Thymus (tissue), 11 donors: ENCODE data around the gene TMED9. TPM values are rescaled to one million over a fixed set of nuclear protein-coding genes. Genes with fewer than 3 reads are reported as not detected.

Experiments used
- DNase-seq, 9 donors: peaks; one replicate each; pipeline ENCODE4 v3.0.0-alpha.2; 2013; ENCODE audit warnings: low spot score in 9 of 9, low read depth in 6 of 9, missing footprints in 1 of 9
- H3K27ac ChIP-seq, 2 donors: one replicate each; pipeline ENCODE4 v1.5.1; 2013; ENCODE audit warnings: control low read depth in 1 of 2, low read depth in 1 of 2, low read length in 1 of 2, mild to moderate bottlenecking in 1 of 2, moderate library complexity in 1 of 2
- H3K27me3 ChIP-seq, 2 donors: one replicate each; pipeline ENCODE4 v1.5.1; 2013; ENCODE audit warnings: low read length in 1 of 2; ENCODE audit not compliant: control insufficient read depth in 2 of 2, insufficient read depth in 1 of 2
- H3K36me3 ChIP-seq, 2 donors: one replicate each; pipeline ENCODE4 v1.5.1; 2013; ENCODE audit warnings: low read length in 1 of 2, mild to moderate bottlenecking in 1 of 2, moderate library complexity in 1 of 2; ENCODE audit not compliant: control insufficient read depth in 2 of 2, insufficient read depth in 2 of 2
- H3K4me1 ChIP-seq, 2 donors: one replicate each; pipeline ENCODE4 v1.5.1; 2013; ENCODE audit warnings: low read length in 2 of 2; ENCODE audit not compliant: control insufficient read depth in 2 of 2, insufficient read depth in 2 of 2
- H3K4me3 ChIP-seq, 2 donors: one replicate each; pipeline ENCODE4 v1.5.1; 2013; ENCODE audit warnings: low read length in 2 of 2, control low read depth in 1 of 2, mild to moderate bottlenecking in 1 of 2
- H3K9me3 ChIP-seq, 2 donors: one replicate each; pipeline ENCODE4 v1.5.1; 2013; ENCODE audit warnings: low read length in 1 of 2, mild to moderate bottlenecking in 1 of 2; ENCODE audit not compliant: control insufficient read depth in 2 of 2, insufficient read depth in 1 of 2
- WGBS: extraction: QIAGEN DNeasy Blood & Tissue Kit; methylation state at CpG from one replicate; pipeline ENCODE4 v1.1.7; 2013; 5-methylcytosine and 5-hydroxymethylcytosine counted together
- polyA plus RNA-seq: library from polyadenylated mRNA; stranded (reverse); fragments of 200-250 nt; gene quantifications from one replicate; pipeline ENCODE4 v1.2.3, GENCODE V29; 2013
- total RNA-seq: library from RNA; stranded (reverse); fragments of 120-200 nt; gene quantifications from one replicate; pipeline ENCODE4 v1.2.4, GENCODE V29; 2013
- donor health status: healthy.

The TMED9 gene
- total and polyA plus RNA-seq, 2 donors, result 37.9 to 104 TPM

GRCh38 chr5:177606071-177607051 lies 14.4 kb downstream of the TMED9 start:
- no peaks in the 10 kb centered on the region for H3K9me3 ChIP-seq
- peaks cover 0 to under 1% of the 10 kb centered on the region in 2 donors for H3K4me1 ChIP-seq
- no peak overlapping the region for H3K27ac ChIP-seq
- 94% methylated on average over 22 of the region's 22 CpGs for WGBS
- H3K27me3 ChIP-seq, result no peaks in the 10 kb centered on the region
- H3K36me3 ChIP-seq, result peaks cover 9 to 11% of the 10 kb centered on the region in 2 donors
- no peak for DNase-seq
- H3K4me3 ChIP-seq, result no peak overlapping the region

- DNase-seq, result no peak
- peaks cover 11 to 12% of the 10 kb centered on the region in 2 donors for H3K36me3 ChIP-seq
- no peak overlapping the region for H3K4me3 ChIP-seq
- no peaks in the 10 kb centered on the region for H3K27me3 ChIP-seq
- H3K27ac ChIP-seq, result no peak overlapping the region
- H3K4me1 ChIP-seq, result no peaks in the 10 kb centered on the region
- peaks cover 0 to 1% of the 10 kb centered on the region in 2 donors for H3K9me3 ChIP-seq
- WGBS, result 82% methylated on average over 11 of the region's 11 CpGs
Observed at GRCh38 chr5:177607115-177607451, 15.1 kb downstream of the TMED9 start.

GRCh38 chr5:177607452-177608192 lies 15.6 kb downstream of the TMED9 start:
- peaks cover 0 to 1% of the 10 kb centered on the region in 2 donors for H3K9me3 ChIP-seq
- DNase-seq, result peak in 5 of 9 donors; percentile 15 to 67 (median 51)
- H3K36me3 ChIP-seq, result peaks cover 11 to 17% of the 10 kb centered on the region in 2 donors
- H3K27me3 ChIP-seq, result no peaks in the 10 kb centered on the region
- H3K4me1 ChIP-seq, result no peaks in the 10 kb centered on the region
- H3K4me3 ChIP-seq, result no peak overlapping the region
- H3K27ac ChIP-seq, result no peak overlapping the region
- 51% methylated on average over 15 of the region's 15 CpGs for WGBS

GRCh38 chr5:177608243-177609075 lies 16.5 kb downstream of the TMED9 start:
- WGBS, result 97% methylated on average over 37 of the region's 37 CpGs
- Histone ChIP-seq H3K27ac (no peak overlapping the region), H3K36me3 (peaks cover 11 to 22% of the 10 kb centered on the region in 2 donors), H3K9me3 (peaks cover 0 to 1% of the 10 kb centered on the region in 2 donors), H3K4me3 (no peak overlapping the region), H3K4me1 (no peaks in the 10 kb centered on the region), H3K27me3 (no peaks in the 10 kb centered on the region)
- DNase-seq, result no peak

- DNase-seq, result no peak
- WGBS, result 92% methylated on average over 21 of the region's 21 CpGs
- H3K4me3 ChIP-seq, result no peak overlapping the region
- peaks cover 0 to 1% of the 10 kb centered on the region in 2 donors for H3K9me3 ChIP-seq
- no peaks in the 10 kb centered on the region for H3K4me1 ChIP-seq
- H3K27ac ChIP-seq, result no peak overlapping the region
- no peaks in the 10 kb centered on the region for H3K27me3 ChIP-seq
- H3K36me3 ChIP-seq, result peaks cover 11 to 22% of the 10 kb centered on the region in 2 donors
Observed at GRCh38 chr5:177609076-177610059, 17.4 kb downstream of the TMED9 start.

GRCh38 chr5:177610131-177610769 lies 18.2 kb downstream of the TMED9 start:
- no peak for DNase-seq
- H3K27me3 ChIP-seq, result no peaks in the 10 kb centered on the region
- H3K27ac ChIP-seq, result no peak overlapping the region
- H3K36me3 ChIP-seq, result peaks cover 11 to 22% of the 10 kb centered on the region in 2 donors
- WGBS, result 90% methylated on average over 13 of the region's 13 CpGs
- H3K9me3 ChIP-seq, result peaks cover 0 to 1% of the 10 kb centered on the region in 2 donors
- H3K4me1 ChIP-seq, result no peaks in the 10 kb centered on the region
- H3K4me3 ChIP-seq, result no peak overlapping the region

- Histone ChIP-seq H3K27ac (no peak overlapping the region), H3K4me1 (no peaks in the 10 kb centered on the region), H3K4me3 (no peak overlapping the region), H3K9me3 (peaks cover 0 to 1% of the 10 kb centered on the region in 2 donors), H3K36me3 (peaks cover 8 to 22% of the 10 kb centered on the region in 2 donors), H3K27me3 (no peaks in the 10 kb centered on the region)
- no peak for DNase-seq
- WGBS, result 94% methylated on average over 4 of the region's 4 CpGs
Observed at GRCh38 chr5:177610770-177611445, 18.9 kb downstream of the TMED9 start.
